ENCODE data around the gene L3MBTL4.

L3MBTL4 gene

GRCh38 chr18:5979176-5979888, 435.4 kb downstream of the L3MBTL4 start:
- no peak for DNase-seq

DNA sequence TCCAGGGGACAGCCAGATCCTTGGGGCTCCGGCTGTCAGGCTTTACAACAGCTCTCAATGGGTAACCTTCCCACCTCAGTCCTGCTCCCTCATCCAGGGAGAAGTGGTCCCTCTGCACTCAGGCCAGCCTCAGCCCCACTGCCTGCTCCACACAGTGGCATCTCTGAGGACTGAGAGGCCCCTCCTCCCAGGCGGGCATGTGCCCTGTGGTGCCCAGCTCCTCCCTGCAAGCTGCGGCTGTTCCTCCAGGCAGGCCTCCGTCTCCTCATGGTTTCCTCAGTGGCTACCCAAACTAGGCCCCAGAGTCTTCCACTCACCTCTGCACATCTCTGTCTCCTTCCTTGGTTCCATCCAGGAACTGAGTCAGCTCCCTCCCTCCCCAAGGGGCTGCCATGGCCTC, 437.7 kb downstream of the L3MBTL4 start:
- no peak for DNase-seq

- no peak for DNase-seq
These were observed 439.4 kb downstream of the L3MBTL4 start for GRCh38 chr18:5975111-5976002.

DNA sequence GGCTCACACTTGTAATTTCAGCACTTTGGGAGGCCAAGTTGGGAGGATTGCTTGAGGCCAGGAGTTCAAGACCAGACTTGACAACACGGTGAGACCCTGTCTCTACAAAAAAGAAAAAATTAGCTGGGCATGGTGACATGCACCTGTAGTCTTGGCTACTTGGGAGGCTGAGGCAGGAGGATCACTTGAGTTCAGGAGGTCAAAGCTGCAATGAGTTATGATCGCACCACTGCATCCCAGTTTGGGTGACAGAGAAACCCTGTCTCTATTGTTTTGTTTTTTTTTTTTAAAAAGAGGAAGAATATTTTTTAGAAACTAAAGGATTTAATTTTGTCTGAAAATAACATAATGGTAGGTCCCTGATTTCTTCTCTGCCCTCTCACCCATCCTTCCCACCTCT, 440.0 kb downstream of the L3MBTL4 start:
- no peak for DNase-seq

- no peak for DNase-seq
These were observed 441.6 kb downstream of the L3MBTL4 start for GRCh38 chr18:5973099-5973498.

- no peak for DNase-seq
These were observed 442.4 kb downstream of the L3MBTL4 start for GRCh38 chr18:5972298-5972697.

- DNase-seq: no peak
These were observed 444.7 kb downstream of the L3MBTL4 start for GRCh38 chr18:5969989-5970403.

DNA sequence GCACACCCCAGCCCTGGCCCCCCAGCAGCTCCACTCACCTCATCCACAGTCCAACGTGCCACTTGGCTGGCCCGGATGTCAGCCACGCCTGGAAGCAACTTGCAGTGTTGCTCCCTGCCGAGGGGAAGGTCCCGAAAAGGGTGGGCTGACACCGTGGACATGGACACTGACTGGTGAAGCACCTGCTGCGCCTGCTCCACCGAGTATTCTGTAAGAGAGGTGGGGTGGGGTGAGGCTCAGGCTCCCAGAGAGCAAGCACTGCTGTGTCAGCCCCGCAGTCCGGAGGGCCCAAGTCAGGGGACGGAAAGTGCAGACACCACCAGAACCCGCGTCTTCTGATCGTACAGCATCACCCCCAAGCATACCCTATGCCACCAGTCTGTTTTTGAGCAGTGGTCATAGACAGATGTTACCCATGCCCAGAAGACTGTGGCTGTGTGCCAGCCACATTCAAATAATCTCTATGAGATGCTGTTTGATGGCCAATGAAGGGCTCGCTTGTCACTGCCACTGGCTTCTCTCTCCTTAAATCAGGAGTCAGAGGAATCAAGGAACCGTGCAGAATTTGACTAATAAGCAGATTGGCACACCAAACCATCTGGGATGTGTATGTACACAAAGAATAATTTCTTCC, 445.2 kb downstream of the L3MBTL4 start:
- DNase-seq: no peak

DNA sequence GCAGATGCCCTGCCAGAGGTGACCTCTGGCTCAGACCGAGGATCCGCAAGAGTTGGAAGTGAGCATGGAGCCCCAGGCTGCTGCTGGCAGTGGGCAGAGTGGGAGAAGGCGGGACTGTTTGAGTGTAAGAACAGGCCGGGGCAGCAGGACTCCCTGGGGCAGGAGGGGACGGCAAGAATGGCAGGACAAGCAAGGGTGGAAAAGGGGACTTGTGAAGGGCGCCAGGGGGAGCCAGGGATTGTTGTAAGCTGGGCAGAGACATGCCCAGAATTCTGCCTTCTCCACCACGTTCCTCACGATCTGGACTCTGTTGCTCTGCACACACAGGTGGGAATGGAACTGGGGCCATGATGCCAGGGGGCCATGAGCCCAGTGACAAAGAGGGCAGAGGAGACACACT, 447.0 kb downstream of the L3MBTL4 start:
- DNase-seq: no peak

DNA sequence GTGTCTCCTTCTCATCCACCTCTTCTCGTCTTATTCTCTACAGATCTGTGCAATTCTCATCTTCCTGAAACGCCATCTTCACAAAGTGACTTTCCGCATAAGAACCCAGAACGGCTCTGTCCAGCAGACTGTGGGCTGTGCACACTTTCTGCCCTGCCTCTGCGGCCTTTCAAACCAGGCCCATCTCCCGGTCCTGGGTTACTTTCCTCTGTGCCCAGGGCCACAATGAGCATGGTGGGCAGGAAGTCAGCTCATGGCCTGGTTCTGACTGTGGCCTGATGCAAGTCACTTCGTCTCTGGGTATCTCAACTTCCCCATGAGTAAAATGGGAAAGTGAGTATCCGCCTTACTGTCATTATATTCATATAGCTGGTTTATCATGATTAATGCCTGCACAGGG, 447.7 kb downstream of the L3MBTL4 start:
- DNase-seq: no peak

GRCh38 chr18:5966514-5966913, 448.2 kb downstream of the L3MBTL4 start:
- no peak for DNase-seq

DNA sequence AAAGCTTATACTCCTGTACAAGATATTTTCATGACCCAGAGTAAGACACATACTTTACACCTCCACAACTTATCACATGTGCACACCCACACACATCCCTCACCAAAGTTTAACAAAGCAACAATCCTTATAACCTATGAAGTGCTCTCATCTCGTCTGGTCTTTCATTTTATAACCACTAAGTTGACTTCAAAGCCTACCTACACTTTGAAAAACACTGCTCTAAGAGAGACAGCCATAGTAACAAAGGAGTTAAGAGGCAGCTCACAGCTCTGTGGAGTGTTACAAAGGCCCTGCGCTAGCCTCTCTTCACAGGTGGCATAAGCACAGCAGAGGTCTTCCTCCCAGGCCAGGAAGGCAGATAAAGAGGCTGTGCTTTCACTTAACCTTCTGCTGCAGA, 449.7 kb downstream of the L3MBTL4 start:
- DNase-seq: no peak

DNA sequence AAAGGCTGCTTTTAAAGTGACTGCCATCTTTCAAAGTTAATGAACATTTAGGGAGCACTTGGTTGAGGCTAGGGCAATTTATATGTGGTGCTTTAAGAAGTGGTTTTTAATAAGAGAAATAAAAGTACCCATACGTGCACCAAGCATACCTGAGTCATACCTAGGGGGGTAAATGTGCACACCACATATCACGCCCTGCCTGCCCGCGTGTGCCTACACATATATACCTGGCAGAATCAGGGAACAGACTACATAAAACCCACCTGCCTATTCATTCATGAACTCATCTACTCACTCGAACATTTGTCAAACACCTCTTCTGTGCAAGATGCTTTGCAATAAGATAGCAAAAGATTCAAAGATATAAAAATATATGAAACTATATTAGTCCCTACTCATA, 450.1 kb downstream of the L3MBTL4 start:
- DNase-seq: no peak

DNA sequence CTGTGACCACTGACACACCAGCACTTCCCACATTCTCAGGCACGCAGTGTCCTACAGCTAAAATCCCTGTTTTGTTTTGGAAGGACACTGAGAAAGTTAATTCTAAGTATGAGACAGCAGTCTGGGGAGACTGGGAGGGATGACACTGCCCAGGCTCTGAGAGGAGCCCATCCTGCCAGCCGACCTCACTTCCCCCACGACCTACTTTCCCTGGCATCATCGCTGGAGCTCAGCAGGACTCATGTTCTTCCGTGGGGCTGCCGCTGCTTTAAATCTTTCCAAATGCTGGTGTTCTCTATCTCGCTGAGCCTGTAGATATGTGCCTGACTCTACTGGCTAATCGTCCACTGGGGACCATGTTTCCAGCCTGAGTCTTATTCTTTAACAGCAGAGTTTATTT, 450.6 kb downstream of the L3MBTL4 start:
- DNase-seq: no peak

DNA sequence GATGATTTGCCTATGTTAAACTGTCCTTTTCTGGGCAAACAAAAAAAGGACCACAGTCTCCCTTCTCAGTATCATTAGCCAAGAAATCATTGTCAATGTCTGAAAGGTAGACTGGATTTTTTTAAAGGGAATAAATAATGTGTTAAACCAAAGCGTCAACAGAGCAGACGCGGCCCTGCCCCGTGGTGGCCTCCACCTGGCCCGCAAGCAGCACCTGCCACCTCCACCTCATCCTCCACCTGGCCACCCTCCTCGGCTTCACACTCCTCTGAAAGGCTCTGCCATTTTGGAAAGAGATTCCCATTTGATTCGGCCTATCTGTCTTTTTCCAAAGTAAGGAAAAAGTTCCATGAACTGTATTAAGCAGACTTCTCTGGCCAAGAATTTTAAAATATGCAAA, 451.4 kb downstream of the L3MBTL4 start:
- no peak for DNase-seq

GRCh38 chr18:5962362-5962761, 452.3 kb downstream of the L3MBTL4 start:
- no peak for DNase-seq

DNA sequence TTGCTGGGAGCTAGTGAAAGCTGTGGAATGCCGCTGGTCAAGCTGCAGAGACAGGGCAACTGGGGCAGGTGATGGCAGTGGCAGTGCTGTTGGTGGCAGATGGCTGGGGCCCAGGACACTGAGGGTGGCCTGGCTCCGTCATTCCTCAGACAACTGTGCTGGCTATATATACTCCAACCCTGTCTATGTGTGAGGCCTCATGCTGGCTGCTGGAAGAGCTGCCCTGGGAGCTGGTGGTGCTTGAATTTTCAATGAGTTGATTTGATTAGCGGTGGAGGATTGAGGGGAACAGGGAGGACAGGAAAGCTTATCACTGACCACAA, 452.9 kb downstream of the L3MBTL4 start:
- no peak for DNase-seq

DNA sequence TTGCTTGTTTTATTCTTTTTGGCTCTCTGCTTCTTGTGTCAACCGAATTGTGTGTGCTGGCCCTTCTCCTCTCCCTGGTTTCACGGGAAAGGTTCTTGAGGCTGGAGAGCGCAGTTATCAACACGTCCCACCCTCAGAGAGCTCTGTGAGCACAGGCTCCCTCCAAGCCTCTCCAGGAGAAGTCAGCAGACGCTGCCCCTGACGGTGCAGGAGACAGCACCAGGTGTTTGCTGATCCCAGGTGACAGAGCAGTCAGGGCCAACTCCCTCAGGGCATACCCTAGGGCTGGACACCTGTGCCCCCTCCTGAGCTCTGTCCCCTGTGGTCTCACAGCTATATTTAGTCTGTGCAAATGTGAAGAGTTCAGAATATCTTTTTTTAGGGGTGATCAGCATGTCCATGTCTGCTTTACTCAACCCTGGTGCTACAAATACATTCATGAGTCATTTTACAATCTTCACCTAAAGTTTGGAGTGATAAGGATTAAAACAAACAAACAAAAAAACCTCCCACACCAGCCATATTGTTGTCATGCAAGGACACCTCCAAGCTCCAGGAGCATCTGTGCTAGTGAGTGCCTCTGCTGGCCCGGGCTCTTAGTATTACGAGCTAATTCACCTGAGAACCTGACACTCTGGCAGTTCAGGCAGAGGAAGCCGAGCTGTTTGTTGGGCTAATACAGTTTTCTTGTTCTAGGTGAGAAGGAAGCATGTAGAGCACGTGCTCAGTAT, 453.4 kb downstream of the L3MBTL4 start:
- DNase-seq: no peak

- DNase-seq: no peak
These were observed 455.9 kb downstream of the L3MBTL4 start for GRCh38 chr18:5958822-5959221.

DNA sequence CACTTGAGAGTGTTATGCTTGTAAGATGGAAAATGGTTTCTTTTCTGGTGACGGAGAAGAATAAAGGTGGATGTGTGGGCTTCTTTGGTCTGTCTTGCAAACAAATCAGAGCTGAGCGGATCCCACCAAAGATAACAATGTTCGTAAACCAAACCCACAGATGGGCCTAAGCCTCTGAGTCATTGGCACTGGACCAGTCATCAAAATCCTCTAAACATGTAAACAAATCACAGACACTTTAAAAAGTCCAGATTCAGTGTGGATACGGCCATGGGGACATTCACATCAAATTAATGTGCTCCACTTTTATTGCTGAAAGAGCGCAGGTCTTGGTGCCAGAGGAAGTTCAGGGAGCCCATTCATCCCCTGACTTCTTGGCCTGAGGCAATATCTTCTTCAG, 458.9 kb downstream of the L3MBTL4 start:
- DNase-seq: no peak

DNA sequence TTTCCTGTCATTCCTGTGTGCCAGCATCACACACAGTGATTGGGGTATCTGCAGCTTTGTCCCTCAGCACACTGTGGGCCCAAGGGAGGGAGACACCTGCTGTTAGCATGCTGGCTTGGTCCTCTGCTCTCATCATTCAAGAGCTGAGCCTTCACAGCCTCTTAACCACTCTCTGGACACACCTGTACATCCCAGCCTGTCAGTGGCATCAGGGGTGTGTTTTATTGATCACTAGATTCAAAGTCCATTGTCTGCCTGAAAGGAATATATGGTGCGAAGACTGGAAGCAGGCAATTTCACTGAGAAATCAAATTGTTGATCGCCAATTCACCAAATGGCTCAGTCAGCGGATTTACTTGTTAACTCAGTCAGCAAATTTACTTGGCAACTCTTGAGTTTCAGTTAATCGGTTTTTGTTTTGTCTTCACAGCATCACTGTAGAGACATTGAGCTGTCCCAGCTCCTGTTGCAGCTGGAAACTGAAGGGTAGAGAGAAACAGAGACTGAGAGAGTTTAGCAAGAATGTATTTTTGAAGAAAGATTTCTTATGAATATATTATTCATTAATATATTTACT, 463.1 kb downstream of the L3MBTL4 start:
- DNase-seq: no peak

DNA sequence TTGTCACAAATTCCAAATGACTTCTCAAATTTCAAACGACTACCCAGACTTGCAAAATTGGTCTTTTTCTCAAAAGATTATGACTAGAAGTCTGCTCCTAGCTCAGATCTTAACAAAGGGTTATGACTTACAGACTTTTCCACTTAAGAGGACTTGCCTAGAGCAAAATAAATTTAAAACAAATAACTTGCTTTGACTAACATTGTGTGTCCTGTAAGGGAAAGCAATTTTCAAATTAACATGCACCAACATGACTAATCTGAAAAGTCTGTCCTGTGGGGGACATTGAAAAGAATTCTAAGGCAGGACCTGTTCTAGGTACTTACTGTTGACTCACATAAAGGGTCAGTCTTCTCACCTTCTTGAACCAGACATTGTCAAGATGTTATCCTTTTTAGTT, 465.9 kb downstream of the L3MBTL4 start:
- DNase-seq: no peak

- no peak for DNase-seq
These were observed 466.5 kb downstream of the L3MBTL4 start for GRCh38 chr18:5948237-5948636.
